Astrocyte (in vitro differentiated cells and primary cell): ENCODE results near the gene DHX36. TPM values are rescaled to one million over a fixed set of nuclear protein-coding genes. Genes with fewer than 3 reads are reported as not detected.

Experiments used
- DNase-seq: peaks from one replicate; pipeline ENCODE4 v3.0.0-alpha.2; 2010; ENCODE audit warnings: low read depth
- FAIRE-seq: peaks from 2 replicates; lab custom pipeline; 2011; peaks lifted over from hg19 to GRCh38; lab: Jason Lieb, UNC
- H2AFZ ChIP-seq: 2 replicates; pipeline ENCODE4 v1.6.0; 2012; ENCODE audit warnings: low read depth, low read length, inconsistent platforms
- H3K27ac ChIP-seq: 2 replicates; pipeline ENCODE4 v1.5.1; 2011; ENCODE audit warnings: low read depth, low read length, inconsistent platforms
- H3K27me3 ChIP-seq: 2 replicates; pipeline ENCODE4 v1.6.0; 2011; ENCODE audit warnings: low read length, inconsistent platforms; ENCODE audit not compliant: insufficient read depth
- H3K36me3 ChIP-seq: 2 replicates; pipeline ENCODE4 v1.5.1; 2011; ENCODE audit warnings: low read length, inconsistent platforms; ENCODE audit not compliant: insufficient read depth
- H3K4me1 ChIP-seq: 2 replicates; pipeline ENCODE4 v1.5.1; 2011; ENCODE audit warnings: low read length, inconsistent platforms; ENCODE audit not compliant: insufficient read depth
- H3K4me2 ChIP-seq: 2 replicates; pipeline ENCODE4 v1.6.0; 2012; ENCODE audit warnings: low read length, inconsistent platforms
- H3K4me3 ChIP-seq: 2 replicates; pipeline ENCODE4 v1.5.1; 2011; ENCODE audit warnings: low read depth, mild to moderate bottlenecking, low read length, inconsistent platforms; ENCODE audit not compliant: insufficient read depth
- H3K79me2 ChIP-seq: 2 replicates; pipeline ENCODE4 v1.6.0; 2012; ENCODE audit warnings: mild to moderate bottlenecking, low read length, inconsistent platforms; ENCODE audit not compliant: insufficient read depth
- H3K9ac ChIP-seq: 2 replicates; pipeline ENCODE4 v1.6.0; 2012; ENCODE audit warnings: mild to moderate bottlenecking, low read length, inconsistent platforms
- H3K9me3 ChIP-seq: 2 replicates; pipeline ENCODE4 v1.5.1; 2012; ENCODE audit warnings: low read depth, mild to moderate bottlenecking, low read length, inconsistent platforms; ENCODE audit not compliant: insufficient read depth
- H4K20me1 ChIP-seq: 2 replicates; pipeline ENCODE4 v1.6.0; 2012; ENCODE audit warnings: low read length, inconsistent platforms; ENCODE audit not compliant: insufficient read depth
- H3K27ac Mint-ChIP-seq: one replicate; pipeline ENCODE4 v1.8.0; 2021; ENCODE audit warnings: mild to moderate bottlenecking, mixed read lengths; ENCODE audit not compliant: unreplicated experiment
- H3K27me3 Mint-ChIP-seq: one replicate; pipeline ENCODE4 v1.8.0; 2021; ENCODE audit warnings: low read depth, mixed read lengths; ENCODE audit not compliant: unreplicated experiment
- H3K36me3 Mint-ChIP-seq: one replicate; pipeline ENCODE4 v1.8.0; 2021; ENCODE audit warnings: low read depth, mixed read lengths; ENCODE audit not compliant: unreplicated experiment
- H3K4me1 Mint-ChIP-seq: one replicate; pipeline ENCODE4 v1.8.0; 2021; ENCODE audit warnings: low read depth, mixed read lengths; ENCODE audit not compliant: unreplicated experiment
- H3K4me3 Mint-ChIP-seq: one replicate; pipeline ENCODE4 v1.8.0; 2021; ENCODE audit warnings: mild to moderate bottlenecking, moderate library complexity, mixed read lengths; ENCODE audit not compliant: unreplicated experiment
- H3K9me3 Mint-ChIP-seq: one replicate; pipeline ENCODE4 v1.8.0; 2021; ENCODE audit warnings: mild to moderate bottlenecking, mixed read lengths; ENCODE audit not compliant: unreplicated experiment
- EZH2 ChIP-seq: IDR thresholded peaks from 2 replicates; pipeline ENCODE4 v1.6.1; 2012; ENCODE audit warnings: mild to moderate bottlenecking, low read length, inconsistent platforms; ENCODE audit not compliant: insufficient read depth
- total RNA-seq: library from RNA; stranded (reverse); gene quantifications from 2 replicates; pipeline ENCODE4 v1.2.1, GENCODE V29; 2021
- TF ChIP-seq, protein P1 (sequence below): IDR thresholded peaks from 2 replicates; pipeline ENCODE4 v1.5.1; 2011; ENCODE audit warnings: low read depth, mild to moderate bottlenecking, inconsistent platforms, low read length, moderate library complexity; ENCODE audit not compliant: insufficient read depth

The DHX36 gene
- total RNA-seq, 1 donor from 2014 or later: 68.9 TPM

DNA sequence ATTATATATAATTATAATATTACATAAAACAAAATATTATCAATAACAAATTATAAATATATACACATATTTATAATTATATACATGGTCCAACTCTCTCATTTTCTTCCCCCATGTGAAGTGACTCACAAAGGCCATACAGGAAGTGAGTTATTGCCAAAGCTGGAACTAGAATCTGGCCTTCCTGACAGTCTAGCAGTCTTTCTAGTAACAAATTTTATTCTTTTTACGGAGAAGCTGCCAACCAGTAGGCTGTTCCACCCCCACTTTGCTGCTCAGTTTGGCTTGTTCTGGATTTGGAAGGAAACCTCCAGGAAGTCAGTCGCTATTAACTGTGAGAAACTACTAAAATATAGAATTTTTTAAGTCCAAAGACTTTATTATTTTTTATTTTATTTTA, 79.6 kb downstream of the DHX36 start:
- no peaks in the 10 kb centered on the region for H4K20me1 ChIP-seq
- FAIRE-seq: no peak

DNA sequence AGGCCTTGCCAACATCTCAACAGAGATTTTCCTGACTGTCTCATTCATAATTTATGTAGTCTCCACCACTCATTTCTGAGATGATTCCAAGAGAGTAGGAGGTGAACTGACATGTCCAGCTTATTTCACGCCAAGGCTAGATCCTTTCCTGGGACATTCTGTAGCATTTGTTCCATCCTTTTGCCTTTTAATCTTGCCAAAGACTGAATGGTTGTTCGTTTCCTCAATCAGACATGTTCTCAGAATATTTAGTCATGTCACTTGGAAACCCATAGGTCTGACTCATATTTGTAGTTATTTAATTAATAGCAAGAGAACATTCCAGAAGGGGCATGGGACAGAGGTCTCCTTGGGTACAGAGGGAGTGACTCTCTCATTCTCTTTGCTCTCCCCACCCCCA, 80.9 kb downstream of the DHX36 start:
- Histone ChIP-seq H3K9me3 (no peaks in the 10 kb centered on the region), H3K4me3 (no peak overlapping the region), H3K79me2 (no peaks in the 10 kb centered on the region), H3K9ac (no peak overlapping the region), H3K36me3 (no peaks in the 10 kb centered on the region), H3K4me1 (peaks cover 17% of the 10 kb centered on the region), H4K20me1 (no peaks in the 10 kb centered on the region), H3K27me3 (no peaks in the 10 kb centered on the region), H3K27ac (peak overlapping the region; percentile 69), H3K4me2 (peak overlapping the region; percentile 32), H2AFZ (no peak overlapping the region)
- H3K9me3 Mint-ChIP-seq: no peaks in the 10 kb centered on the region
- peaks cover 18% of the 10 kb centered on the region for H3K4me1 Mint-ChIP-seq
- FAIRE-seq (peak; percentile 20), DNase-seq (peak; percentile 62)
- no peak overlapping the region for H3K4me3 Mint-ChIP-seq
- peaks cover 14% of the 10 kb centered on the region for H3K36me3 Mint-ChIP-seq
- peak overlapping the region; percentile 1 for H3K27ac Mint-ChIP-seq
- no peaks in the 10 kb centered on the region for H3K27me3 Mint-ChIP-seq
- TF ChIP-seq EZH2: no peak
- TF ChIP-seq, protein P1, sequence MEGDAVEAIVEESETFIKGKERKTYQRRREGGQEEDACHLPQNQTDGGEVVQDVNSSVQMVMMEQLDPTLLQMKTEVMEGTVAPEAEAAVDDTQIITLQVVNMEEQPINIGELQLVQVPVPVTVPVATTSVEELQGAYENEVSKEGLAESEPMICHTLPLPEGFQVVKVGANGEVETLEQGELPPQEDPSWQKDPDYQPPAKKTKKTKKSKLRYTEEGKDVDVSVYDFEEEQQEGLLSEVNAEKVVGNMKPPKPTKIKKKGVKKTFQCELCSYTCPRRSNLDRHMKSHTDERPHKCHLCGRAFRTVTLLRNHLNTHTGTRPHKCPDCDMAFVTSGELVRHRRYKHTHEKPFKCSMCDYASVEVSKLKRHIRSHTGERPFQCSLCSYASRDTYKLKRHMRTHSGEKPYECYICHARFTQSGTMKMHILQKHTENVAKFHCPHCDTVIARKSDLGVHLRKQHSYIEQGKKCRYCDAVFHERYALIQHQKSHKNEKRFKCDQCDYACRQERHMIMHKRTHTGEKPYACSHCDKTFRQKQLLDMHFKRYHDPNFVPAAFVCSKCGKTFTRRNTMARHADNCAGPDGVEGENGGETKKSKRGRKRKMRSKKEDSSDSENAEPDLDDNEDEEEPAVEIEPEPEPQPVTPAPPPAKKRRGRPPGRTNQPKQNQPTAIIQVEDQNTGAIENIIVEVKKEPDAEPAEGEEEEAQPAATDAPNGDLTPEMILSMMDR: no peak

More for the DNA sequence above, 79.6 kb downstream of the DHX36 start:
- Histone ChIP-seq H3K4me3 (no peak overlapping the region), H3K27me3 (no peaks in the 10 kb centered on the region), H3K79me2 (no peaks in the 10 kb centered on the region), H3K27ac (no peak overlapping the region), H3K9me3 (no peaks in the 10 kb centered on the region), H2AFZ (no peak overlapping the region), H3K4me2 (no peak overlapping the region), H3K36me3 (peaks cover 6% of the 10 kb centered on the region), H3K4me1 (peaks cover 17% of the 10 kb centered on the region), H3K9ac (no peak overlapping the region)
- Mint-ChIP-seq H3K27me3 (no peaks in the 10 kb centered on the region), H3K9me3 (no peaks in the 10 kb centered on the region), H3K4me3 (no peak overlapping the region), H3K27ac (no peak overlapping the region), H3K36me3 (peaks cover 11% of the 10 kb centered on the region), H3K4me1 (peaks cover 18% of the 10 kb centered on the region)
- no peak for TF ChIP-seq EZH2
- TF ChIP-seq, protein P1: no peak
- peak; percentile 46 for DNase-seq

DNA sequence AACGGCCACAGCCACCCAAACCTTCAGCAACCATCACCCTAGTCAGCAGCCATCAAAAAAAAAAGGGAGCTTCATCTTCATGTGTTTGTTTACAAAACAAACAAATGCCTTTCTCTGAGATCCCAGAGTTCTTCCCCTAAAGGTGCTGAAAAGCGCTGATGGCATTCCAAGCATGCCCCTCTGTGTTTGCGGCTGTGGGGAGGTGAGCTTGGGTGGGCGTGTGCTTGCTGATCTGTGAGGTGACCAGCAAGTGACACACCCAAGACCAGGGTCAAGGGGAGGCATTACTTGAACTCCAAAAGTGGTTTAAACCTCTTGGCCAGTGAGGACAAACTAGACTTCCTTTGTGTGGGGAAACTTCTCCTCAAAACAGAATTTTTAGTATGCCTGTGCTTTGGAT, 81.5 kb downstream of the DHX36 start:
- Histone ChIP-seq H2AFZ (no peak overlapping the region), H3K9ac (no peak overlapping the region), H4K20me1 (no peaks in the 10 kb centered on the region), H3K9me3 (no peaks in the 10 kb centered on the region), H3K36me3 (no peaks in the 10 kb centered on the region), H3K27ac (peak overlapping the region; percentile 69), H3K4me3 (no peak overlapping the region), H3K79me2 (no peaks in the 10 kb centered on the region), H3K27me3 (no peaks in the 10 kb centered on the region), H3K4me1 (peaks cover 17% of the 10 kb centered on the region), H3K4me2 (peak overlapping the region; percentile 32)
- TF ChIP-seq EZH2: no peak
- TF ChIP-seq, protein P1: no peak
- Mint-ChIP-seq H3K27ac (peak overlapping the region; percentile 1), H3K27me3 (no peaks in the 10 kb centered on the region), H3K36me3 (peaks cover 14% of the 10 kb centered on the region), H3K4me1 (peaks cover 18% of the 10 kb centered on the region), H3K4me3 (no peak overlapping the region), H3K9me3 (no peaks in the 10 kb centered on the region)
- DNase-seq (no peak), FAIRE-seq (no peak)
